ENCODE results near the gene SLC4A4. TPM values are rescaled to one million over a fixed set of nuclear protein-coding genes. Genes with fewer than 3 reads are reported as not detected.

SLC4A4 gene
- total RNA-seq, 2 donors from 2014 or later = 0.12 TPM; not detected in 1

DNA sequence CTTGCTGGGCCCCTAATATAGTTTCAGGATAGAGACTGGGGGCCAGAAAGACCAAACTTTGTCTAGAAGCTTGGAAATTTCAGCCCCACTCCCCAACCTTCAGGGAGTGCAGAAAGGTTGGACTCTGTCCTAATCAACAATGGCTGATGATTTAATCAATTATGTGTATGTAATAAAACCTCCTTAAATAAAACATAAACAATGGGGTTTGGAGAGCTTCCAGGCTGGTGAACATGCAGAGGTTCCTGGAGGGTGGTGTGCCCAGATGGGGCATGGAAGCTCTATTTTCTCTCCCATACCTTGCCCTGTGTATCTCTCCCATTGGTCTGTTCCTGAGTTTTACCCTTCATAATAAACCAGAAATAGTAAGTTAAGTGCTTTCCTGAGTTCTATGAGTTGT lies 270.8 kb downstream of the SLC4A4 start:
- peaks cover 0 to 10% of the 10 kb centered on the region in 2 donors for H3K36me3 Mint-ChIP-seq
- H3K27ac Mint-ChIP-seq = no peak overlapping the region
- no peak for ATAC-seq
- no peak for DNase-seq (ENCODE audit: low spot score in 2 of 2)
- peaks cover 13 to 14% of the 10 kb centered on the region in 2 donors for H3K9me3 Mint-ChIP-seq

DNA sequence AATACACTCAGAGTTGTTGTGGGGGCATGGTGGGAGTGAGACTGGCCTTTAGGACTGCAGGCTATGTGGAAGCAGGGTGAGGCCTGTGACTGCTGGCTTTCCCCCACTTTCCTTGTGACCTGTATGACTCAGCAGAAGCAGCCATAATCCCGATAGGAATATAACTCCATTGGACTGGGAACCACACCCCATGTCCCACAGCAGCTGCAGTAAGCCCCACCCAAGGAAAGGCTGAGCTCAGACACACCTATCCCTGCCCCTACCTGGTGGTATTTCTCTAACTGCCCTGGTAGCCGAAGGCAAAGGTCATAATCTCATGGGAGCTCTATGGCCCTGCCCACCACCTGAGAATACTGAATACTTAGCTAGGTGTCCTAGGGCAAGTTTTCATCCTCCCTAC lies 275.8 kb downstream of the SLC4A4 start:
- DNase-seq (ENCODE audit: low spot score in 2 of 2) = no peak
- no peaks in the 10 kb centered on the region for H3K36me3 Mint-ChIP-seq
- no peak for ATAC-seq
- H3K9me3 Mint-ChIP-seq = peaks cover 15 to 22% of the 10 kb centered on the region in 2 donors
- no peak overlapping the region for H3K27ac Mint-ChIP-seq

DNA sequence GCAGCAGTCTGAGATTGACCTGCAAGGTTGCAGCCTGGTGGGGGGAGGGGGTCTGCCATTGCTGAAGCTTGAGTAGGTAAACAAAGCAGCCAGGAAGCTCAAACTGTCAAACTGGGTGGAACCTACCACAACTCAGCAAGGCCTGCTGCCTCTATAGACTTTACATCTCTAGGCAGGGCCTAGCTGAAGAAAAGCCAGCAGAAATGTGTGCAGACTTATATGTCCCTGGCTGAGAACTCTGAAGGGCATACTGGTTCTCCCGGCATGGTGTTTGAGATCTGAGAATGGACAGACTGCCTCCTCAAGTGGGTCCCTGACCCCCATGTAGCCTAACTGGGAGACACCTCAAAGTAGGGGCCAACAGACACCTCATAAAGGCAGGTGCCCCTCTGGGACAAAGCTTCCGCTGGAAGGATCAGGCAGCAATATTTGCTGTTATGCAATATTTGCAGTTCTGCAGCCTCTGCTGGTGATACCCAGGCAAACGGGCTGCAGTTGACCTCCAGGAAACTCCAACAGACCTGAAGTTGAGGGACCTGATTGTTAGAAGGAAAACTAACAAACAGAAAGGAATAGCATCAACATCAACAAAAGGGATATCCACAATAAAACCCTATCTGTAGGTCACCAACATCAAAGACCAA lies 277.5 kb downstream of the SLC4A4 start:
- Mint-ChIP-seq H3K36me3 (no peaks in the 10 kb centered on the region), H3K27ac (no peak overlapping the region), H3K9me3 (peaks cover 22 to 23% of the 10 kb centered on the region in 2 donors)
- DNase-seq (ENCODE audit: low spot score in 2 of 2) (no peak), ATAC-seq (no peak)
